B cell (primary cell): ENCODE results near the gene KRT23.

Experiments used
- CTCF ChIP-seq: fragments of 200-600 bp; IDR thresholded peaks from one replicate; pipeline ENCODE4 v1.8.0; 2022; ENCODE audit warnings: antibody characterized with exemption, mild to moderate bottlenecking
- EZH2 ChIP-seq: IDR thresholded peaks from 2 replicates; pipeline ENCODE4 v1.6.1; 2012; ENCODE audit warnings: borderline replicate concordance, low read depth, mild to moderate bottlenecking, moderate library complexity, low read length; ENCODE audit not compliant: insufficient read depth, poor library complexity, severe bottlenecking

- TF ChIP-seq CTCF (no peak), EZH2 (no peak)
Measured at GRCh38 chr17:40886090-40886489, 51.4 kb downstream of the KRT23 start.
